ENCODE data around the gene ST6GAL1.

DNA sequence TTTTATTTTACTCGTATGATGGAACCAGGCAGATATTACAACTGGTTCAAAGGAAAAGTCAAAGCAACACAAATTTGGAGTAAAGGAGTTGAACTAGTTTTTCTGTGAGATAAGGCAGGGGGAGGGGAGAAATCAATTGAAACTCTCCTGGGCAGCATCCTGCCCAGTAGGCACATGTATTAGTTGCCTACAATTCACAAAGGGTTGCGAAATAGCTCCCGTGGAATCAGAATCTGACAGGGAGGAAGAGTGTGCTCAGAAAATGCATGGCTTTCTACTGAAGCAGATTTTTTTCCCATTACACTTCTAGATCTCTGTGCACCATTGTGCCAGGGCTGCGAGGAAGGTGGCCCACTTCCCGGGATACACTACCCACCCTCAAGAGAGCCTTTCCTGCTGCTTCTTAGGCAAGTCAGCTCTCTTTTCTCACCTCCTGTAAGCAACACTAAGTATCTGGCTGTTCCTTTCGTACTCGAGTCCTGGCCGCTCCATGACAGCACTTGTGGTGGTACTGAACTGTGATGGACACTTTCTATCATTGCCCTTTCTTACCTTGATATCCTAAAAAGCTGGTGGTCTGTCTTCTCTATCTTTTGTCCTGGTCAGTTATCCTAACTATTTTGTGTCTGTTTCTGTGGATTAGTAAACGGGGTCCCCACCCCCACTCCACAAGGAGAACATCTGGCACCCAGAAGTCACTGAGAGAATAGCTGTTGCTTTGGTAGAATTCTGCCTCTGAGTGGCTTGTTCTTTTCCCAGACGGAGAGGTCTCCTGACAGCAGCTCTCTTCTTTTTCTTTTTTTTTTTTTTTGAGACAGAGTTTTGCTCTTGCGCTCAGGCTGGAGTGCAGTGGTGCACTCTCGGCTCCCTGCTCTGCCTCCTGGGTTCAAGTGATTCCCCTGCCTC, 134.1 kb downstream of the ST6GAL1 start:
- TF ChIP-seq, protein P1, sequence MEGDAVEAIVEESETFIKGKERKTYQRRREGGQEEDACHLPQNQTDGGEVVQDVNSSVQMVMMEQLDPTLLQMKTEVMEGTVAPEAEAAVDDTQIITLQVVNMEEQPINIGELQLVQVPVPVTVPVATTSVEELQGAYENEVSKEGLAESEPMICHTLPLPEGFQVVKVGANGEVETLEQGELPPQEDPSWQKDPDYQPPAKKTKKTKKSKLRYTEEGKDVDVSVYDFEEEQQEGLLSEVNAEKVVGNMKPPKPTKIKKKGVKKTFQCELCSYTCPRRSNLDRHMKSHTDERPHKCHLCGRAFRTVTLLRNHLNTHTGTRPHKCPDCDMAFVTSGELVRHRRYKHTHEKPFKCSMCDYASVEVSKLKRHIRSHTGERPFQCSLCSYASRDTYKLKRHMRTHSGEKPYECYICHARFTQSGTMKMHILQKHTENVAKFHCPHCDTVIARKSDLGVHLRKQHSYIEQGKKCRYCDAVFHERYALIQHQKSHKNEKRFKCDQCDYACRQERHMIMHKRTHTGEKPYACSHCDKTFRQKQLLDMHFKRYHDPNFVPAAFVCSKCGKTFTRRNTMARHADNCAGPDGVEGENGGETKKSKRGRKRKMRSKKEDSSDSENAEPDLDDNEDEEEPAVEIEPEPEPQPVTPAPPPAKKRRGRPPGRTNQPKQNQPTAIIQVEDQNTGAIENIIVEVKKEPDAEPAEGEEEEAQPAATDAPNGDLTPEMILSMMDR (IDR thresholded peaks at IDR 0.05), result no peak
- TF ChIP-seq POLR2A (IDR thresholded peaks at IDR 0.05), result no peak
- TF ChIP-seq EP300 (IDR thresholded peaks at IDR 0.05), result no peak
- no peak for TF ChIP-seq POLR2AphosphoS5 (IDR thresholded peaks at IDR 0.05)

Data from gastroesophageal sphincter (tissue), 3 donors.